Peyer's patch (tissue), 4 donors: ENCODE data around the gene CATSPERZ.

ENCODE experiments used
- POLR2A ChIP-seq, 2 donors: fragments of 450-650 bp; IDR thresholded peaks; one replicate each; pipeline ENCODE4 v1.5.1; 2017; ENCODE audit warnings: antibody characterized with exemption in 2 of 2, mild to moderate bottlenecking in 2 of 2, moderate library complexity in 2 of 2
- TF ChIP-seq, protein P1 (sequence below), 6 experiments: fragments of 450-650 bp in 4 of 6; fragments of 200-600 bp in 2 of 6; sonication (generic) in 1 of 6; IDR thresholded peaks; one replicate each; pipeline ENCODE4 v1.5.1; 2017 to 2019; ENCODE audit warnings: antibody characterized with exemption in 6 of 6, mild to moderate bottlenecking in 3 of 6, moderate library complexity in 1 of 6

DNA sequence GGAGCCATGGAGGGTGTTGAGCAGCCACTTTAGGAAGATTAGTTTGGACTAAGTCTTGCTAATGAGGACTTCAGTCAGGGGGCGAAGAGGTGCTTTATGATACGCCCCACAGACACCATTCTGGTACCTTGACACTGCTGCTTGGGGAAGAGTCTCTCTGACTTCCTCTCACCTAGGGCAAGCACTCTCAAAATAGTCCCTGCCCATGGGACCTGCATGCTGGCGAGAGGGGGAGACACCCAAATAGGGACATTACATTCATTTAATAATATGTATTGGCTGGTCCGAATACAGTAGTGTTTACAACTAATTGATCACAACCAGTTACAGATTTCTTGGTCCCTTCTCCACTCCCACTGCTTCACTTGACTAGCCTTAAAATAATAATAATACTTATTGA is 4.4 kb upstream of the CATSPERZ start:
- TF ChIP-seq, protein P1, sequence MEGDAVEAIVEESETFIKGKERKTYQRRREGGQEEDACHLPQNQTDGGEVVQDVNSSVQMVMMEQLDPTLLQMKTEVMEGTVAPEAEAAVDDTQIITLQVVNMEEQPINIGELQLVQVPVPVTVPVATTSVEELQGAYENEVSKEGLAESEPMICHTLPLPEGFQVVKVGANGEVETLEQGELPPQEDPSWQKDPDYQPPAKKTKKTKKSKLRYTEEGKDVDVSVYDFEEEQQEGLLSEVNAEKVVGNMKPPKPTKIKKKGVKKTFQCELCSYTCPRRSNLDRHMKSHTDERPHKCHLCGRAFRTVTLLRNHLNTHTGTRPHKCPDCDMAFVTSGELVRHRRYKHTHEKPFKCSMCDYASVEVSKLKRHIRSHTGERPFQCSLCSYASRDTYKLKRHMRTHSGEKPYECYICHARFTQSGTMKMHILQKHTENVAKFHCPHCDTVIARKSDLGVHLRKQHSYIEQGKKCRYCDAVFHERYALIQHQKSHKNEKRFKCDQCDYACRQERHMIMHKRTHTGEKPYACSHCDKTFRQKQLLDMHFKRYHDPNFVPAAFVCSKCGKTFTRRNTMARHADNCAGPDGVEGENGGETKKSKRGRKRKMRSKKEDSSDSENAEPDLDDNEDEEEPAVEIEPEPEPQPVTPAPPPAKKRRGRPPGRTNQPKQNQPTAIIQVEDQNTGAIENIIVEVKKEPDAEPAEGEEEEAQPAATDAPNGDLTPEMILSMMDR (IDR thresholded peaks at IDR 0.05), result no peak
- no peak for TF ChIP-seq POLR2A (IDR thresholded peaks at IDR 0.05)
